Activated CD8-positive, alpha-beta memory T cell treated with anti-CD3 and anti-CD28 coated beads, Interleukin-2, amount 10 ng/mL, durations not matched to agents 7 days and 5 days (primary cell): Measurements from ENCODE around the gene NAMPT. TPM values are rescaled to one million over a fixed set of nuclear protein-coding genes. Genes with fewer than 3 reads are reported as not detected.
A peak's percentile ranks its signal among the peaks of the same experiment; 100 is the strongest.

Source experiments
- ATAC-seq: fragments of 150-1000 bp; cut with Tn5 transposase; one replicate; pipeline ENCODE4 v1.10.0; 2021; ENCODE audit warnings: moderate library complexity
- CTCF ChIA-PET: fragments of 350-600 bp; sonication (Branson Sonifier 250); formaldehyde crosslinking; loops from one replicate; lab custom pipeline; 2021; ENCODE audit warnings: antibody characterized with exemption; lab: Charles Lee
- DNase-seq: peaks from one replicate; pipeline ENCODE4 v3.0.0-alpha.2; 2020
- H3K27ac Mint-ChIP-seq: one replicate; pipeline ENCODE4 v1.8.0; 2021; ENCODE audit warnings: mild to moderate bottlenecking, mixed read lengths
- H3K27me3 Mint-ChIP-seq: one replicate; pipeline ENCODE4 v1.8.0; 2021; ENCODE audit warnings: mixed read lengths
- H3K36me3 Mint-ChIP-seq: one replicate; pipeline ENCODE4 v1.8.0; 2021; ENCODE audit warnings: mild to moderate bottlenecking, mixed read lengths
- H3K4me1 Mint-ChIP-seq: one replicate; pipeline ENCODE4 v1.8.0; 2021; ENCODE audit warnings: mixed read lengths
- H3K4me3 Mint-ChIP-seq: one replicate; pipeline ENCODE4 v1.8.0; 2021; ENCODE audit warnings: mild to moderate bottlenecking, moderate library complexity, mixed read lengths
- H3K9me3 Mint-ChIP-seq: one replicate; pipeline ENCODE4 v1.8.0; 2022; ENCODE audit warnings: low read depth, mixed read lengths
- total RNA-seq, 2 experiments: library from RNA; stranded (reverse); gene quantifications; one replicate each; pipeline ENCODE4 v1.2.3, GENCODE V29; 2021

The NAMPT gene
- total RNA-seq, 2 experiments from 2014 or later = 89.7 to 188 TPM

GRCh38 chr7:106256144-106256543 is 28.6 kb downstream of the NAMPT start:
- H3K9me3 Mint-ChIP-seq = no peaks in the 10 kb centered on the region
- H3K4me1 Mint-ChIP-seq = peaks cover 50% of the 10 kb centered on the region
- DNase-seq (no peak), ATAC-seq (no peak)
- H3K4me3 Mint-ChIP-seq = no peak overlapping the region
- H3K27me3 Mint-ChIP-seq = no peaks in the 10 kb centered on the region
- CTCF ChIA-PET = no interaction called here
- peak overlapping the region; percentile 38 for H3K27ac Mint-ChIP-seq
- peaks cover 81% of the 10 kb centered on the region for H3K36me3 Mint-ChIP-seq

DNA sequence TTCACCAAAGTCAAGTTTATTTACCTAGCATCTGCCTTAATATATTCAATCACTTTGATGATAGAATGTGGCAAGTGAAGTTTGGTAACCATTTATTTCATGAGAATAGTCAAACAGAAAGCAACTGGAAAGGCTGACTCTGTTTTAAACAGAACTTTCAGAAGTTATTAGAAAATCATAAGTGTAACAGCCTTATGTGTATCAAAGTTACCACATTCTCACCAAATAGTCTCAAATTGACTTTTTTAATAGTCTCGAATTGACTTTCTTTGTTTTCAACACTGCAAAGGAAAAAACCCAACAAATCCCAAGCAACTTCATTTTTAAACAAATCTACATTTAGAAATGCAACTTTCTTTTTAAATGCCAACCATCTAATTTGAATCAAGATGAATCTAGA is 29.5 kb downstream of the NAMPT start:
- no peaks in the 10 kb centered on the region for H3K27me3 Mint-ChIP-seq
- H3K36me3 Mint-ChIP-seq = peaks cover 77% of the 10 kb centered on the region
- ATAC-seq (no peak), DNase-seq (no peak)
- H3K4me1 Mint-ChIP-seq = peaks cover 41% of the 10 kb centered on the region
- H3K9me3 Mint-ChIP-seq = no peaks in the 10 kb centered on the region
- no peak overlapping the region for H3K27ac Mint-ChIP-seq
- CTCF ChIA-PET = no interaction called here
- H3K4me3 Mint-ChIP-seq = no peak overlapping the region

DNA sequence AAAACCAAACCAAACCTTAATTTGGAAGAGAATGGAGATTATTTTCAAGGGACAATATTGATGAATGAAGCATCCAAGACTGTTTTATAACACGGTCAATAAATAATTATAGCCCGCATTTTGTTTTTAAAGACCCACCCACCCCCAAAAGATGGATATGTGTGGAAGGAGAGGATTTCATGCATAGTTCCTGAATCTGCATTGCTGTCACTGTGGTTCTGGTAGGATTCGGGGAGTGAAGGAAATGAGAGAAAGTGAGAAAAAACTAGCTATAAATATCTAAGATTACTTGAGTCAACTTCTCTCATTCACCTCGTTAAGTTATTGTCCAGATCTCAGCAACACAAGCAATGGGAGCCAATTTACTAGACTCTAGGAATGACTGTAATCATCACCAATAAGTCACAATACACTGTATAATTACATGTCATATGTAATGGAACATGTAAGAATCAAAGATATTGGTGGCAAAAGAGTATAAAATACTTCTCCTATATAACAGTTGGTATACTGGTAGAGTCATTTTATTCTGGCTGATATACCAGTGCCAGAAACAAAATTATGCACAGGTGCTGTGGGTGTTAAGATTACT is 30.2 kb downstream of the NAMPT start:
- H3K36me3 Mint-ChIP-seq = peaks cover 72% of the 10 kb centered on the region
- no peaks in the 10 kb centered on the region for H3K27me3 Mint-ChIP-seq
- no peaks in the 10 kb centered on the region for H3K9me3 Mint-ChIP-seq
- DNase-seq = no peak
- no peak for ATAC-seq
- no peak overlapping the region for H3K4me3 Mint-ChIP-seq
- CTCF ChIA-PET = no interaction called here
- H3K27ac Mint-ChIP-seq = no peak overlapping the region
- peaks cover 37% of the 10 kb centered on the region for H3K4me1 Mint-ChIP-seq

DNA sequence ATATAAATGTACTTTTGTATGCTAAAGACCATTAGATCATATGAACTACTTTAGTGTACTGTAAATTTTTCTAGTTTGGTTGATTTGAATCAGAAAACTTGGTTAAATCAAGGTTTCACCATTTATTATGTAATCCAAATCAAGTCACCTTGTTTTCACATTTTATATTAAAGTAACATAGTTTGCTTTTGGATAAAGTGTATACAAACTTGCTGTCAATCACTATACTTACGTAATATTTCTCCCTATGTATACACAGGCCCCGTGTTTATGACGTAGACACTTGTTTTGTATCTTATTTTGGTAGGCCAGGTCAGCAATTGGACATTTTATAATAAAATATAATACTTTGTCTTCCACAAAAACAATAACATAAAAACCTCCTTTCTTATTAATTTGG is 32.2 kb downstream of the NAMPT start:
- CTCF ChIA-PET = no interaction called here
- H3K27ac Mint-ChIP-seq = no peak overlapping the region
- H3K4me1 Mint-ChIP-seq = peaks cover 26% of the 10 kb centered on the region
- DNase-seq (no peak), ATAC-seq (no peak)
- H3K27me3 Mint-ChIP-seq = no peaks in the 10 kb centered on the region
- no peak overlapping the region for H3K4me3 Mint-ChIP-seq
- peaks cover 71% of the 10 kb centered on the region for H3K36me3 Mint-ChIP-seq
- no peaks in the 10 kb centered on the region for H3K9me3 Mint-ChIP-seq

DNA sequence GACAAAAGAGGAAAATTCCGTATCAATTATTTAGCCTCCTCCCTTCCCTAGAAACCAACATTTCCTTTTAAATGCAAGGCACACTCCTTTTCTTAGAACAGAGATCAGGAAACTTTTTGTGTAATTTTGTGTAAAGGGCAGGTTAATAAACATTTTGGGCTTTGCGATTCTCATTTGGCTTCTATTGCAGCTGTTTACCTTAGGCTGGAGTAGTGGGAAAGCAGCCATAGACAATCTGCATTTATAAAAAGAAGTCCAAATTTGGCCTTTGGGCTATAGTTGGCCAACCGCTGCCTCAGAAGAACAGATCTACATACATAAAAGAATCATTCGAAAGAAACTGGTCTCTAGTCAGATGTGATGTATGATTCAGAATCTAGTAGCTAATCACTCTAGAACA is 35.3 kb downstream of the NAMPT start:
- DNase-seq (no peak), ATAC-seq (no peak)
- no peaks in the 10 kb centered on the region for H3K27me3 Mint-ChIP-seq
- H3K27ac Mint-ChIP-seq = no peak overlapping the region
- peaks cover 6% of the 10 kb centered on the region for H3K9me3 Mint-ChIP-seq
- no peak overlapping the region for H3K4me3 Mint-ChIP-seq
- H3K4me1 Mint-ChIP-seq = peaks cover 5% of the 10 kb centered on the region
- peaks cover 58% of the 10 kb centered on the region for H3K36me3 Mint-ChIP-seq
- CTCF ChIA-PET = no interaction called here

DNA sequence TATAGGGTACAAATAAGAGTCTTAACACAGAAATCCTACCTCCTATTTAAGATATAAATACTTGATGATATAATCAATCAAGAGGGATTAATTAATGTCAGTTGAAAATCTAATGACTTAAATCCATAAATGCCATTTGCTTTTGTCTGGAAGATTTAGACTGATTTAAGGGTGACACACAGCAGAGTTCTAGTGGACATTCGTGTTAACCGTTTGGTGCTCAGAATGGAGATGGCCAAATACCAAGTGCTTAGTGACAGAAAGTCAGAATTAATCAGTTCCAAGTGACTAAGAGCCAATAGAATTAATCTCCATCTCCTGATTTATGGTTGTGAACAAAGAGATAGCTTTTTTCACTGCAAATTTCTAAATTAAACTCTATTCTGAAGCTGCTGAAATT is 36.2 kb downstream of the NAMPT start:
- H3K9me3 Mint-ChIP-seq = peaks cover 6% of the 10 kb centered on the region
- no peak for ATAC-seq
- no peaks in the 10 kb centered on the region for H3K4me1 Mint-ChIP-seq
- H3K4me3 Mint-ChIP-seq = no peak overlapping the region
- no peak overlapping the region for H3K27ac Mint-ChIP-seq
- H3K36me3 Mint-ChIP-seq = peaks cover 50% of the 10 kb centered on the region
- no peaks in the 10 kb centered on the region for H3K27me3 Mint-ChIP-seq
- no peak for DNase-seq
- CTCF ChIA-PET = no interaction called here

DNA sequence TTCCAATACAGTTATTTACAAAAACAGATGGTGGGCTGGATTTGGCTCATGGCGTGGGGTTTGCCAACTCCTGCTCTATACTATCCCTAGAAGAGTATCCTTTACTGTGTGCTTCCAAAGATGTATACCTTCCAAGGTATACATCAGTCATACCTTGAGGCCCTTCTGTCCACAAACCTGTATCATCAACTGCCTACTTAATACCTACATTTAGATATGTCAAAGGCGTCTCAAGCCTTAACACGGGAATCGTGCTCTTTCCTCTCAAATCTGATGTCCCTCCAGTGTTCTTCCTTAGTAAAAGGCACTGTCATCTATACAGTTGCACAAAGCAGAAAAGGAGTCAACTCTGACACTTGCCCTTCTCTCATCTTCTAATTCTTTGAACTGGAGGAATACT is 36.9 kb downstream of the NAMPT start:
- Mint-ChIP-seq H3K4me3 (no peak overlapping the region), H3K4me1 (no peaks in the 10 kb centered on the region), H3K27me3 (no peaks in the 10 kb centered on the region), H3K36me3 (peaks cover 43% of the 10 kb centered on the region), H3K27ac (no peak overlapping the region), H3K9me3 (peaks cover 6% of the 10 kb centered on the region)
- DNase-seq (no peak), ATAC-seq (no peak)
- CTCF ChIA-PET = no interaction called here

DNA sequence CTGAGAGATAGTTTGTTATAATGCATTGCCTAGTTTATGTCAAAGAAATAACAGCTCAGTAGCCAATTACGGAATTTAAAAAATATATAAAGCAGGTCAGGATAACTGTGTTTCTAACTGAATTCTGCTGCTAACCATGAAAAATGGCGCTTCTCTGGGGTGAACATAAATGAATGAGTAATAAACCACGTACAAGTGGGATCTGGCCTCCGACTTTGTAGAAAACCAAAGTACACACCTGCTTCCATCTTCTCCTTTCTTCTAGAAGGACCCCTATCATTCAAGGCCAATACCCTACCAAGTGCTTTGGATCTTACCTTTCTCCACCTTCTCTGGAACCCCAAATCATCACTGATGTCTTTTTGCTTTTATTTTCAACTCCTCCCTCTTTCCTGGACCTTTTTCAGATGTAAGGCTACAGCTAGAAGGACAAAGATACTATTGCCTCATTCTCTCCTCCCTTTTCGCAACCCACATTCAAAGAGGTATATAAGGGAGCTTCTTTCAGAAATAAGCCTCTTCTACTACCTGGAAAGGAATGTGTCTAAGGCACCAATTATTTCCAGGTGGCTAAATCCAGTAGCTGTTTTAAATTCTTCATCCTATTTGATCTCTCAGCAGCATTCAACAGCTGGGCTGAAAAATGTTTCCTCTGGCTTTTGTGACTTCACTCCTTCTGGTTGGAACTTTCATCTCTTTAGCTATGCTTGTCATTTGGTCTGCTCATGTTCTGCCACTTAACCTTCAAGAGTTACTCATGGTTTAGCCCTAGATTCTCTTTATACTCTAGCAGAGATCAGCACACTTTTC is 37.7 kb downstream of the NAMPT start:
- H3K4me3 Mint-ChIP-seq = no peak overlapping the region
- H3K27ac Mint-ChIP-seq = no peak overlapping the region
- H3K9me3 Mint-ChIP-seq = peaks cover 6% of the 10 kb centered on the region
- ATAC-seq (no peak), DNase-seq (no peak)
- peaks cover 39% of the 10 kb centered on the region for H3K36me3 Mint-ChIP-seq
- no peaks in the 10 kb centered on the region for H3K4me1 Mint-ChIP-seq
- CTCF ChIA-PET = no interaction called here
- H3K27me3 Mint-ChIP-seq = no peaks in the 10 kb centered on the region

GRCh38 chr7:106243893-106244292 is 40.9 kb downstream of the NAMPT start:
- Mint-ChIP-seq H3K27me3 (no peaks in the 10 kb centered on the region), H3K36me3 (peaks cover 21% of the 10 kb centered on the region), H3K4me1 (no peaks in the 10 kb centered on the region), H3K4me3 (no peak overlapping the region), H3K27ac (no peak overlapping the region), H3K9me3 (peaks cover 6% of the 10 kb centered on the region)
- no peak for ATAC-seq
- CTCF ChIA-PET = no interaction called here
- no peak for DNase-seq

DNA sequence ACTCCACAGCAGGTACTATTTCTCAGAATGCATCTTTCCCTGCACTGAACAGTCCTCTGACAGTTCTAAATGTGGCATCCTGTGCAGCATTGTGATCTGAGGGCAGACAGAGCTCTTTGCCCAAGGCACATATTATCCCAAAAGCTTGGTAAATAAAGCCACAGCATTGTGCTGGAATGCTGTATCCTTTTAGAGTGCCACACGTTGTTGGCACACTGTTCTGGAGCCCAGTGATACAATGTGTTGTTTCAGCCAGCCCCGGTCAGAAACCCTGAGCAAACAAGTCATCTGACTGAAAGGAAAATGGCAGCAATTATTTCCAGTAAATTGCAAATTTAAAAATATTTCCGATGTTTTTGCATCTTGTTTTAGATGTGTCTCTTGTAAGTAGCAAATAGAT is 45.4 kb downstream of the NAMPT start:
- Mint-ChIP-seq H3K27me3 (peaks cover 10% of the 10 kb centered on the region), H3K36me3 (no peaks in the 10 kb centered on the region), H3K4me3 (no peak overlapping the region), H3K9me3 (no peaks in the 10 kb centered on the region), H3K4me1 (no peaks in the 10 kb centered on the region), H3K27ac (no peak overlapping the region)
- ATAC-seq (no peak), DNase-seq (no peak)
- CTCF ChIA-PET = no interaction called here

DNA sequence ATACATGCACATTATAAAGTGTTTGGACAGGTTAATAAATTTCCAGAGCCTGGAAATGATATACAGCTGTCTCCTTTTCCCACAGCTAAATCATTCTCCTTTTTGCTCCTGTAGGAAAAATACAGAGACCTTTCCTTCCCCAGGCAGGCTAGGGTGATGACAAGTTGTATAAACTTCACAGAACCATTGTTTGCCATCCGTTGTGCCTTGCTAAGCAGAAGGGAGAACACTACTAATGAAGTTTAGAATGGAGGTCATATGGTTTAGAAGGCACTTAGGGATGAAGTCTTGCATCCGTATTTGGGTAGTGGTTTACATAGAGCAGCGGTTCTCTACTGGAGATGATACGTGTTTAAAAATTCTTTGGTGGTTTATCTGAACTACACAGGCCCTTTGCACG is 46.0 kb downstream of the NAMPT start:
- ATAC-seq (no peak), DNase-seq (no peak)
- peaks cover 15% of the 10 kb centered on the region for H3K27me3 Mint-ChIP-seq
- H3K4me3 Mint-ChIP-seq = no peak overlapping the region
- CTCF ChIA-PET = no interaction called here
- no peaks in the 10 kb centered on the region for H3K9me3 Mint-ChIP-seq
- no peak overlapping the region for H3K27ac Mint-ChIP-seq
- no peaks in the 10 kb centered on the region for H3K36me3 Mint-ChIP-seq
- H3K4me1 Mint-ChIP-seq = no peaks in the 10 kb centered on the region

DNA sequence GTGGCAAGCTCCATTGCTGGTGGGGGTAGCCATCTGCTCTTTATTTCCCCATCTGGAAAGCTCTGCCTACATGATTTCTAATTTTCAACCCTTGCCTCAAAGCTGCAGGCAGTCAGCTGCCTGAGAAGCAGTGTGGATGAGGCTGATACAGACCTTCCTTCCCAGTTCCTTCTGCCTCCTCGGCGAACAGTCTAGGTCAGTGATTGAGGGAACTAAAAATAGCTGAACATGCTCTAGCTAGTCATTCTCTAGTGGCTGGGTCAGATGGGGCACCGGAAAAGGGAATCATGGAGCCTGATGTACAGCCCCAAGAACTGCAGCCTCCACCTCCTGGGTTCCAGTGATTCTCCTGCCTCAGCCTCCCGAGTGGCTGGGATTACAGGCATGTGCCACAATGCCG is 48.7 kb downstream of the NAMPT start:
- Mint-ChIP-seq H3K27me3 (peaks cover 27% of the 10 kb centered on the region), H3K9me3 (no peaks in the 10 kb centered on the region), H3K36me3 (peaks cover 1% of the 10 kb centered on the region), H3K4me3 (no peak overlapping the region), H3K4me1 (no peaks in the 10 kb centered on the region), H3K27ac (no peak overlapping the region)
- DNase-seq = no peak
- ATAC-seq = no peak
- CTCF ChIA-PET = no interaction called here

DNA sequence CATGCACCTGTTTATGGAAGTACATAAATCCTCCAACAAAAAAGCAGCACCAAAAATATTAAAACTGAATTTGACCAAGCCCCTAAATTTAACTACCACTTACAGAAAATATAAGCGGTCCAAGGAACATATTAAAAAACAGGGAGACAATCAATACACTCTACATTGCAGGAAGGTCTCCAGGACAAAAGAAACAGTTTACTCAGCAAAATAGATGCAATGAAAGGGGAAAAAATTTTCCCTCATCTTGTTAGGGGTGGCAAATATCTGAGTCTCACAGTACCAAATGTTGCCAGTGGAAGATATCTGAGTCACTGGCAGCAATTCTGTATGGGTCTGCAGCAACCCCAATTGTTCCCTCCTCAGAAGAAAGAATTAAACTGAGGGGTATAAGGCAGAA is 50.4 kb downstream of the NAMPT start:
- H3K27me3 Mint-ChIP-seq = peaks cover 29% of the 10 kb centered on the region
- CTCF ChIA-PET = no interaction called here
- H3K4me3 Mint-ChIP-seq = no peak overlapping the region
- ATAC-seq (no peak), DNase-seq (no peak)
- H3K36me3 Mint-ChIP-seq = peaks cover 1% of the 10 kb centered on the region
- no peaks in the 10 kb centered on the region for H3K4me1 Mint-ChIP-seq
- no peak overlapping the region for H3K27ac Mint-ChIP-seq
- H3K9me3 Mint-ChIP-seq = no peaks in the 10 kb centered on the region

- no peaks in the 10 kb centered on the region for H3K9me3 Mint-ChIP-seq
- no peak overlapping the region for H3K27ac Mint-ChIP-seq
- peaks cover 4% of the 10 kb centered on the region for H3K36me3 Mint-ChIP-seq
- peaks cover 2% of the 10 kb centered on the region for H3K4me1 Mint-ChIP-seq
- ATAC-seq (no peak), DNase-seq (no peak)
- peaks cover 43% of the 10 kb centered on the region for H3K27me3 Mint-ChIP-seq
- no peak overlapping the region for H3K4me3 Mint-ChIP-seq
- CTCF ChIA-PET = interaction anchor here (0.6 to 1.3 kb wide), 2 partner anchors 56 to 312 kb away, joined by 3 read pairs; no protein-coding TSS in a partner anchor
Observed at GRCh38 chr7:106231856-106232490, 52.8 kb downstream of the NAMPT start.
